ENCODE results near the gene ASCC1. TPM values are rescaled to one million over a fixed set of nuclear protein-coding genes. Genes with fewer than 3 reads are reported as not detected.

Gene ASCC1
- total RNA-seq, 2 donors from 2014 or later: 30.9 to 35.7 TPM

GRCh38 chr10:72048450-72049124, 167.5 kb downstream of the ASCC1 start:
- Mint-ChIP-seq H3K4me1 (ENCODE audit: low read depth in 2 of 2) (peaks cover 0 to 3% of the 10 kb centered on the region in 2 donors), H3K36me3 (no peaks in the 10 kb centered on the region), H3K9me3 (no peaks in the 10 kb centered on the region), H3K27me3 (no peaks in the 10 kb centered on the region), H3K27ac (peak overlapping the region; percentile 42 to 47), H3K4me3 (no peak overlapping the region)
- ATAC-seq (peak; percentile 82 to 86), DNase-seq (ENCODE audit: low spot score) (peak; percentile 85)

Other genes with a start within 250 kb of the ASCC1 start
- gene SPOCK2, start 127.7 kb downstream of the ASCC1 start, total RNA-seq: 10 to 100 TPM; 24.9 to 25.9 TPM
- gene ANAPC16, start 264 bp downstream of the ASCC1 start, total RNA-seq: 10 to 100 TPM; 39.6 to 79.3 TPM
- 100 to 1,000 TPM; 189 to 207 TPM for gene DDIT4, start 57.6 kb upstream of the ASCC1 start, total RNA-seq
- gene DNAJB12, start 138.6 kb upstream of the ASCC1 start, total RNA-seq: 10 to 100 TPM; 39.5 to 39.7 TPM